Peyer's patch (tissue), 4 donors: ENCODE data around the gene BMP8B.

Experiments
- CTCF ChIP-seq, 6 experiments: fragments of 450-650 bp in 4 of 6; fragments of 200-600 bp in 2 of 6; sonication (generic) in 1 of 6; IDR thresholded peaks; one replicate each; pipeline ENCODE4 v1.5.1; 2017 to 2019; ENCODE audit warnings: antibody characterized with exemption in 6 of 6, mild to moderate bottlenecking in 3 of 6, moderate library complexity in 1 of 6
- POLR2A ChIP-seq, 2 donors: fragments of 450-650 bp; IDR thresholded peaks; one replicate each; pipeline ENCODE4 v1.5.1; 2017; ENCODE audit warnings: antibody characterized with exemption in 2 of 2, mild to moderate bottlenecking in 2 of 2, moderate library complexity in 2 of 2

GRCh38 chr1:39721664-39722063 lies 67.0 kb downstream of the BMP8B start:
- TF ChIP-seq CTCF (IDR thresholded peaks at IDR 0.05) (no peak), POLR2A (IDR thresholded peaks at IDR 0.05) (no peak)
